HEK293T (cell line): ENCODE measurements around the gene SNX19.

Experiments used
- ARNT ChIP-seq: fragments of 450-650 bp; IDR thresholded peaks from 2 replicates; pipeline ENCODE4 v1.6.1; 2017; ENCODE audit warnings: mild to moderate bottlenecking
- BHLHE40 ChIP-seq: fragments of 450-650 bp; IDR thresholded peaks from 2 replicates; pipeline ENCODE4 v1.6.1; 2016; ENCODE audit warnings: mild to moderate bottlenecking, moderate library complexity, borderline replicate concordance
- ELF4 ChIP-seq: fragments of 450-650 bp; IDR thresholded peaks from 2 replicates; pipeline ENCODE4 v1.6.1; 2017; ENCODE audit warnings: antibody characterized with exemption
- FOXA1 ChIP-seq: fragments of 450-650 bp; IDR thresholded peaks from 2 replicates; pipeline ENCODE4 v1.6.1; 2016; ENCODE audit warnings: mild to moderate bottlenecking
- FOXM1 ChIP-seq: fragments of 450-650 bp; IDR thresholded peaks from 2 replicates; pipeline ENCODE4 v1.6.1; 2017; ENCODE audit warnings: mild to moderate bottlenecking, borderline replicate concordance
- HDGF ChIP-seq: fragments of 450-650 bp; IDR thresholded peaks from 2 replicates; pipeline ENCODE4 v1.6.1; 2017; ENCODE audit warnings: antibody characterized with exemption, borderline replicate concordance
- LEF1 ChIP-seq: fragments of 450-650 bp; IDR thresholded peaks from 2 replicates; pipeline ENCODE4 v1.6.1; 2017; ENCODE audit warnings: mild to moderate bottlenecking, borderline replicate concordance
- PKNOX1 ChIP-seq: fragments of 450-650 bp; IDR thresholded peaks from 2 replicates; pipeline ENCODE4 v1.6.1; 2016
- SP1 ChIP-seq: fragments of 450-650 bp; IDR thresholded peaks from 2 replicates; pipeline ENCODE4 v1.6.1; 2017
- ZNF384 ChIP-seq: fragments of 450-650 bp; IDR thresholded peaks from 2 replicates; pipeline ENCODE4 v1.6.1; 2016

- TF ChIP-seq LEF1: no peak
- no peak for TF ChIP-seq PKNOX1
- no peak for TF ChIP-seq FOXA1
- no peak for TF ChIP-seq SP1
- TF ChIP-seq HDGF: no peak
- no peak for TF ChIP-seq ARNT
- TF ChIP-seq ZNF384: no peak
- TF ChIP-seq BHLHE40: no peak
- TF ChIP-seq ELF4: no peak
- no peak for TF ChIP-seq FOXM1
These were observed 89.7 kb downstream of the SNX19 start for GRCh38 chr11:130826572-130826971.
